GM12801 (cell line): ENCODE data around the gene HK2.

ENCODE experiments used
- TF ChIP-seq, protein P1 (sequence below): IDR thresholded peaks from one replicate; pipeline ENCODE4 v1.5.1; 2011; ENCODE audit warnings: control low read depth; ENCODE audit not compliant: insufficient read length; ENCODE audit errors: extremely low read depth

The HK2 gene

DNA sequence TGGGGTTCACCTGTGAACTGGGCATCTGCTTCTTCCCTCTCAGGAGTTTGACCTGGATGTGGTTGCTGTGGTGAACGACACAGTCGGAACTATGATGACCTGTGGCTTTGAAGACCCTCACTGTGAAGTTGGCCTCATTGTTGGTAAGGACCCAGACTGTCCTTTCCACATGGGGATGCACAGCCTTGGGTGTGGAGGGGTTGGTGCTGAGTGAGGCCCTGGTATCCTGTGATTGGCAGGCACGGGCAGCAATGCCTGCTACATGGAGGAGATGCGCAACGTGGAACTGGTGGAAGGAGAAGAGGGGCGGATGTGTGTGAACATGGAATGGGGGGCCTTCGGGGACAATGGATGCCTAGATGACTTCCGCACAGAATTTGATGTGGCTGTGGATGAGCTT lies 52.3 kb downstream of the HK2 start:
- TF ChIP-seq, protein P1, sequence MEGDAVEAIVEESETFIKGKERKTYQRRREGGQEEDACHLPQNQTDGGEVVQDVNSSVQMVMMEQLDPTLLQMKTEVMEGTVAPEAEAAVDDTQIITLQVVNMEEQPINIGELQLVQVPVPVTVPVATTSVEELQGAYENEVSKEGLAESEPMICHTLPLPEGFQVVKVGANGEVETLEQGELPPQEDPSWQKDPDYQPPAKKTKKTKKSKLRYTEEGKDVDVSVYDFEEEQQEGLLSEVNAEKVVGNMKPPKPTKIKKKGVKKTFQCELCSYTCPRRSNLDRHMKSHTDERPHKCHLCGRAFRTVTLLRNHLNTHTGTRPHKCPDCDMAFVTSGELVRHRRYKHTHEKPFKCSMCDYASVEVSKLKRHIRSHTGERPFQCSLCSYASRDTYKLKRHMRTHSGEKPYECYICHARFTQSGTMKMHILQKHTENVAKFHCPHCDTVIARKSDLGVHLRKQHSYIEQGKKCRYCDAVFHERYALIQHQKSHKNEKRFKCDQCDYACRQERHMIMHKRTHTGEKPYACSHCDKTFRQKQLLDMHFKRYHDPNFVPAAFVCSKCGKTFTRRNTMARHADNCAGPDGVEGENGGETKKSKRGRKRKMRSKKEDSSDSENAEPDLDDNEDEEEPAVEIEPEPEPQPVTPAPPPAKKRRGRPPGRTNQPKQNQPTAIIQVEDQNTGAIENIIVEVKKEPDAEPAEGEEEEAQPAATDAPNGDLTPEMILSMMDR, result no peak

DNA sequence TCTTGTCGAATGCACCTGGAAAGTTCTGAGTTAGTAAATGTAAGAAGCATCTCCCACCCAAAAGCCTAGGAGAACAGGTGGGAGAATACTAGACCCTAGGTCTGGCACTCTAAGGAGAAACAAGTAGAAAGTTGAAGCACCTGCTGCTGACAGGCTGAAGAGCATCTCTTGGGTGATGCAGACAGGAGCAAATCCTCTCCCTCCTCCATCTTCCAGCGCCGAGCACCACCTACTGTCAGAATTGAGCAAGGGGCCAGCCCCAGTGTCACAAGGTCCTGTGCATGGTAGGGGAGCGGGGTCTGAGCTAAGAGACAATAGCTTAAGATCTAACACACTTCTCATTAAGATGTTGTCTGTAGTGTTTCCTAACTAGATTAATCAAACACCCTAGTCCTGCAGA lies 52.9 kb downstream of the HK2 start:
- TF ChIP-seq, protein P1, result no peak

DNA sequence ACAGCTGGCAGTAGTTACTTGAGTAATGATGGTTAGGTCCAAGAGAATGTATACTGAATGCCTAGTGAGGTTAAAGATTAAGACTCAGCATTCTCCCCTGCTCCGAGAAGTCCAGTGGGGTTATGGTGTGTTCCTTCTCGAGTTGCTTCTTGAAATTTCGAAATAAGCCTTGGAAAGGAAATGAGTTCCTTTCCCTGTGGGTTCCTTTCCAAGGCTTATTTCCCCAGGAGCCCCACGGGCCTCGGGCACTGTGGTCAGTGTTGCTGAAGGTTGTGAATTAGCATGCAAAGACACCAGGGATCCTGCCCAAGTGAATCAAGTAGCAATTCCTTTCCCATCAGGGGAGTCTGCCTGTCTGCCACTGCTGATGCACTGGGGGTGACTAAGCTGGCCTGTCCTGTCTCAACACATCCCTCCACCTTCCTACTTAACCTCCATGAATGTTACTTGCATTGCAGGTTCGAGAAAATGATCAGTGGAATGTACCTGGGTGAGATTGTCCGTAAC lies 53.6 kb downstream of the HK2 start:
- TF ChIP-seq, protein P1, result no peak

DNA sequence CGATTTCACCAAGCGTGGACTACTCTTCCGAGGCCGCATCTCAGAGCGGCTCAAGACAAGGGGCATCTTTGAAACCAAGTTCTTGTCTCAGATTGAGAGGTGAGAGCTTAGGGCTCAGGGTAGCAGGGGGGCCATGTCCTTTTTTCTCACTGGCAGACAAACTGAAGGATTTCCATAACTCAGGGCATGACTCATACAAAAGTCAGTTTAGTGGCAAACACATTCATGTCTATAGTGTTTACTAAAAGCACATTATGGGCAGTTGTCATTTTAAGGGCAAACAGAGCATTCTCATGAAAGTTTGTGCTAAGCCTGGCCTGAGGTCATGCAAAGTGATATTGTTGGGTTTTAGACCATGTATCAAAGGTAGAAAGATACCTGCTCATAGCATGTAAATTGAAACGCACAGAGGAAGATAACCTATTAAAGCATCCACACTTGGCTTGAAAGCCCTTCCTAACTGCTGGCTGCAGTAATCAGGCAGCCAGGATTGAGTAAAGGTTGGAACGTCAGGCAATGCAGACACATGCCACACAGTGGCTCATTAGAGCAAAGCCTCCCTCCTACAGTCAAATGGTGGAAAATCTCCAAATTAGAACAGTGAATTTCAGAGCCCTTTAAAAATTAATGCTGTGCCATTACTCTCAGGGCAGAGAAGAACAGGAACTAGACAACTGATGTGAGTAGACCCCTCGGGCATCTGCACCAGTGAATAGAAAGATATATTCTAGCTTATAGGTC lies 54.2 kb downstream of the HK2 start:
- TF ChIP-seq, protein P1, result no peak

DNA sequence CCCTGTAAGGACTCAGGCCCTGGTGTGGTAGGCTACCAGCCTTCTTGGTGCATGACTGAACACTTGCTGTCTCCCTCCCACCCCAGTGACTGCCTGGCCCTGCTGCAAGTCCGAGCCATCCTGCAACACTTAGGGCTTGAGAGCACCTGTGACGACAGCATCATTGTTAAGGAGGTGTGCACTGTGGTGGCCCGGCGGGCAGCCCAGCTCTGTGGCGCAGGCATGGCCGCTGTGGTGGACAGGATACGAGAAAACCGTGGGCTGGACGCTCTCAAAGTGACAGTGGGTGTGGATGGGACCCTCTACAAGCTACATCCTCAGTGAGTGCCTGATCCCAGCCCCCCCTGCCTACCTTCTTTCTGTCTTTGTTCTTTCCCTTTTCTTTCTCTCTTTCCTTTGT lies 55.2 kb downstream of the HK2 start:
- TF ChIP-seq, protein P1, result no peak

DNA sequence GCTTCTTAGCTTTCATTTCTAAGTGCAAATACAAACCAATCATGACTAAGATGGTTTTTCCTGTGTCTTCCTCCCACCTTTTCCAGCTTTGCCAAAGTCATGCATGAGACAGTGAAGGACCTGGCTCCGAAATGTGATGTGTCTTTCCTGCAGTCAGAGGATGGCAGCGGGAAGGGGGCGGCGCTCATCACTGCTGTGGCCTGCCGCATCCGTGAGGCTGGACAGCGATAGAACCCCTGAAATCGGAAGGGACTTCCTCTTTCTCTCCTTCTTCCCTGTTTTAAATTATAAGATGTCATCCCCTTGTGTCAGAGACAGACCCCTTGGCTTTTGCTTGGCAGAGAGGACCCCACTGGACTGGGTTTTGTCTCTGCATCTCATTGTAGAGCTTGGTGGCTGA lies 56.8 kb downstream of the HK2 start:
- TF ChIP-seq, protein P1, result no peak

DNA sequence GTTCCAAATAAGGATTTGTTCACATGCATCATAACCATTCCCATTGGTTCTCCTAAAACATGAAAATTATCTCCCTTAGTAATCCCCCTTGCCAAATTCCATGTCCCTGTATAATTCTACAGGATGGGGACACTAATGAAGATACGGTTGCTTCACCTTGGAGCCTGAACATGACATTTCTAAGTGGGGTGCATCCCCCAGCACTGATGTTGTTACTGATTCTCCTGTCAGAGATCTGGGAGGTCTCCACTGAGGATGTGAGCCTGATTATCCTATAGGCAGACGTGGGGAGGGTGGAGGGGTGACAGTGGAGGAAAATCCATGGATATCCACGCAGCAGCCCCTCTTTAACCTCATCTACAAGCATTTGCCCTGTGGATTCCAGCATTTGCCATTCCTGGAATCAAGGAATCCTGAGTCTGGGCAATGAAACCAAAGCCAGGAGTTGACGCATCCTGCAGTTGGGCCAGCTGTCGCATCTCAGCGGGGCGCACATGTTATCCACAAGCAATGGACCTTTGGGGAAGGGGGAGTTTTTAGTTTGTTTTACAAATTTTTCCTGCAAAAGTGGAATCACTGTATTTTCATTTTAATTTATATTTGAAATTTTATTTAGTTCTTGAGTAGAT lies 57.3 kb downstream of the HK2 start:
- TF ChIP-seq, protein P1, result no peak
